H54 (cell line): ENCODE measurements around the gene ARHGAP23.

Experiments used
- DNase-seq: peaks from one replicate; pipeline ENCODE4 v3.0.0; 2011; ENCODE audit warnings: low spot score, mixed read lengths; ENCODE audit not compliant: insufficient read length
- FAIRE-seq: peaks from 3 replicates; lab custom pipeline; 2011; peaks lifted over from hg19 to GRCh38; lab: Jason Lieb, UNC
- POLR2A ChIP-seq: IDR thresholded peaks from 2 replicates; pipeline ENCODE4 v1.6.1; 2011; ENCODE audit warnings: low read depth, mild to moderate bottlenecking, low read length

Gene ARHGAP23

DNA sequence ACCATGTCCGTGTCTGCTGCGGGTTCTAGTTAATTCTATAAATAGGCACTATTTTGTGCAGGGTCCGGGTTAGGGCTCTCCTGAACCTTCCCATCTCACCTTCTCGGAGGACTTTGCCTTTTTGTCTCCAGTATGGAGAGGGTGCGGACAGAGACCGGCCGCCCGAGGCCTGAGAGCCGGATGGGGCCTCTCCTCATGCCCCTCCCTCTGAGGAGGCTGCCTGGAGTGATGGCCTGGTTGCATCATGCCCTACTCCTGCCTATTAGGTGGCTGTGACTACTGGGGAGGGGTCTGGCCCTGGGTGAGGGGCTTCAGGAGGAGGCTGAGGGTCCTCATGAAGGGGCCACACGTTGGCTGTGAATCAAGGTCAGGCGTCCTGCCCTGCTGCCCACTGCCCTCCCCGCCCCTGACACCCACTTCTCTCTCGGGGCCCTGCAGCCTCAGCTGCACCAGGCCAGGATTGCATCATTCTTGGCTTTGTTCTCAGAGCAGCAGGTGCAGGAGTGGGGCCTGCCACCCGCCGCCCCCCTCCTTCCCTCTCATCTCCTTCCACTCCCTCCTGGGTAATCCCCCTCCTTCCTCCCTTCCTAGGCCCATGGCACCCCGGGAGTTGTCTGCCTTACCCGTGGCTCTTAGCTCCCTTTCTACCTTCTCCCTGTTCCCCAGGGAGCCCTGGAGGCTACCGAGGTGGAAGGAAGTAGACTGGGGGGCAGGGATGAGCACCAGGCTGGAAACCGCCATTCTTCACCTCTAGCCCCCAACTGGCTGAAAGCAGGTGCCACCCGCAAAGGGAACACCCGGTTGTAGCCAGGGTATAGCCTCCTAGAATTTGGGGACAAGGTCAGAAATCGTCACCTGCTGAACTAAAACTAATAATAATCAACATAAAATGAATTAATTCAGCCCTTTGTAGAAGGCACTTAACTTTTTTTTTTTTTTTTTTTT lies 12.7 kb upstream of the ARHGAP23 start:
- DNase-seq (peak; percentile 74), FAIRE-seq (no peak)
- no peak for TF ChIP-seq POLR2A

DNA sequence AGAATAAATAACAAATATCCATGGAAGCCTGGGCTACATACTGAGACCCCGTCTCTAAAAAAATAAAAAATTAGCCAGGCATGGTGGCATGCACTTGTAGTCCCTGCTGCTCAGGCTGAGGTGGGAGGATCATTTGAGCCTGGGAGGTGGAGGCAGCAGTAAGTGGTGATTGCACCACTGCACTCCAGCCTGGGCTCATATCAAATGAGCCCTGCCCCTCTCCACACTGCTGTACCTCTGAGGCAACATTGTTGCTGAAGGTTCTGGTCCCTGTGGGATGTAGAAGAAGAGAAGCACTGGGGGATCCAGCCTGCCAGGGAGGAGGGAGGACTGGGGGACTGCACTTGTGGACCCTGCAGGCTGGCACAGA lies 11.4 kb upstream of the ARHGAP23 start:
- TF ChIP-seq POLR2A: no peak
- DNase-seq (no peak), FAIRE-seq (no peak)

DNA sequence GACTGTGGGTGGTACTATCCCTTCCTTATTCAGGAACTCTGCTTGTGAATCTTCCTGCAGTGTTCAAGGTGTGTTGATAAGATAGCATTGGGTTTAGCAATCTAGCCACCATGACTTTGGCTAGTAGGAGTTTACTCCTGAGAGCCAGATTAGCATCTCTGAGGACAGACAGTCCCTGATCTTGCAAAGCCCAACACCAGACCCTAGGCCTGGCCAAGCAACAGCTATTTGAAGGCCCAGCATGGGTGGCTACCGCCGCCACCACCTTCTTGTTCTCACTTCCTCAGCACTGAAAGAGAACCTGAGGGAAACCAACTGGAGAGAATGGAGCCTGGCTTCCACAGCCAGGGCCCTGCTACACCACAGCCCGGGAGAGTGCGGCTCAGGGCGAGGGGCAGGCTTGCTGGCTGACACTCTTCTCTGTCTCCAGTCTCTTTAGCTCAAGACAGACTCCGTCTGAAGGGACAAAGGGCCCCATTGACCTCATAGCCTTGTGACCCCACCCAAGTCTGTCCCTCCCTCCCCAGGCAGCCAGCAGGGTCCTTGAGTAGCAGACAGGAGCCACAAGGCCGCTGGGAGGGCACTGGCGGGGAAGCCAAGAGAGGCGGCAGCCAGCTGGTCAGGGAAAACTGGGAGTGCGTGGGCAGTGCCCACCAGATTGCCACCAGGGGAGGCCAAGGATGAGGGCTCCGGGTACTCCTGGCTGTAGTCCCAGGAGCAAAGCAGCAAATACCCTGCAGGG lies 10.9 kb upstream of the ARHGAP23 start:
- peak; percentile 26 for DNase-seq
- FAIRE-seq: no peak
- no peak for TF ChIP-seq POLR2A

DNA sequence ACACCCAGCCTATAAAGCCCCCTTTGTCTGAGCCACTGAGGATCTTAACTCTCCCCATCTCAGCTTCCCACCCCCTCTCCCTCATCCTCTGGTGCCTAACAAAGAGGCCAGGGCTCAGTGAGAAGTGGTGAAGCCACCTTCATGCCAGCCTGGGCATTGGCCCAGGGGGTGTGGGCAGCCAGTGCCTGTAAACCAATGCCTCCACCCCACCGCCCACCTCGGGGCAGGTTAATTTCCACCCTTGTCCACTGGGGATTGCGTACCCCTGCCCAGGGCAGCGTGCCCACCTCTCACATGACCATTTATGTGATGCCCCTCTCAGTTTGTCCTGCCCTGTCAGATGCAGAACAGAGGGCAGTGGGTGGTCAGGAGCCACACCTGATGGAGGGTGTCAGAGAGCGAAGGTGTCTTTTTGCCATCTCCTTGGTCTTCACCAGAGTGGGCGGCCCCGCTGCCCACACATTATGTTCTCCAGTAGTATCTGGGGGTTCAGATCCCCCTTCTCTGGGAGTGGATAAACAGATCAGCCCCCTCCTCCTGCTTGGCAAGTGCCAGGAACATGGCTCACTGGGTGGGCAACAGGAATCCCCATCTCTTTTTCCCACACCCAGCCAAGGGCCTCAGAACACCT lies 10.1 kb upstream of the ARHGAP23 start:
- TF ChIP-seq POLR2A: no peak
- no peak for DNase-seq
- FAIRE-seq: no peak

DNA sequence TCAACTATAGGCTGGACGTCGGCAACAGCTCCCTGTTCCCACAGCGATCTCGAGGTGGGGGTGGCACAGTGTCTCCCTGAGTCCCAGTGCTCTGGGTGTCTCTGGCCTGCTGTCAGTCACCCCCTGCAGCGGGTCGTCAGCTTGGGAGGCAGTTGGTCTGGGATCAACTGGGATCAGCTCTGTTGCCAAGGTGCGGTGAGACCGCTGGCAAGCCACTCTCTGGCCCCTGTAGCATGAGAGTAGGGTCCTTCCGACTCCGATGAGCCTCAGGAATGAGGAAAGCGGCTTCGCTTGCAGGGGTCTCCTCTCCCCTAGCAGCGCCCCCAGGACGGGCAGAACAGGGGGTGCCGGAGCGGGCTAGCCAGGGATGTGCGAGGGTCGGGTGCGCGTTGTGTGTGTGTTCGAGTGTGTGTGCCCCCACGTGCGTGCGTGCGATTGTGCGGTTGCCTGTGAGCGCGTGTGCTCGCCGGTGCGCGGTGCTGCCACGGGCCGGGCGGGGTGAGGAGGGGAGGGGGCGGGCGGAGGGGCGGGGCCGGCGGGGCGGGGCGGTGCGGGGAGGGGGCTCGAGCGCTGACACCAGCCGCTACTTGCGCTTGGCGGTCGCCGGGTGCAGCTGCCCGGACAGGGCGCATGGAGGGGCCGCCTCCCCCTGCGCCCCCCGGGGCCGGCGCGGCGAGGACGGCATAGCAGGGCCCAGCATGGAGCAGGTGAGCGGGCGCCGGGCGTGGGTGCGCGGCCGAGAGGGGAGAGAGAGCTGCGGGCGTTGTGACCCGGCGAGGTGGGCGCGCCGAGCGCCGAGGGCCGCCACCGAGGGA lies 9.4 kb upstream of the ARHGAP23 start:
- no peak for TF ChIP-seq POLR2A
- no peak for FAIRE-seq
- DNase-seq: no peak

DNA sequence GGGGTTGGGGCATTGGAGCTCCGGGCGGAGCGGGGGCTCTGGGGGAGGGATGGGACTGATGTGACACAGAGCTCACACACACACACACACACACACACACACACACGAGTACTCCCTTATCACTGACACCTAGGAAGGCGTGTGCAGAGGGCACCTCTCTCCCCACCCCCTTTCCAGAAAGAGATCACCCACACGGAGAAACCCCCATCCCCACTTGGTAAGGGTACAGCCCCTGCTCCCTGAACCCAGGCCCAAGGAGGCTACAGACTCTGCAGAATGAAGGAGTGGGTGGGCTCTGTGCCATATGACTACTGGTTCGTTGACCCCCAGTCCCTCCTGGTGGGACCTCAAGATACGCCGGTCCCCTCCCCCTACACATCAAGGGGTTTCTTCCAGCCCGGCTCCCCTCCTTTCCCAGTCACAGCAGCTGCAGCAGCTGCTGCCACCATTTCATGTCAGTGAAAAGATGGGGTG lies 8.7 kb upstream of the ARHGAP23 start:
- FAIRE-seq: no peak

DNA sequence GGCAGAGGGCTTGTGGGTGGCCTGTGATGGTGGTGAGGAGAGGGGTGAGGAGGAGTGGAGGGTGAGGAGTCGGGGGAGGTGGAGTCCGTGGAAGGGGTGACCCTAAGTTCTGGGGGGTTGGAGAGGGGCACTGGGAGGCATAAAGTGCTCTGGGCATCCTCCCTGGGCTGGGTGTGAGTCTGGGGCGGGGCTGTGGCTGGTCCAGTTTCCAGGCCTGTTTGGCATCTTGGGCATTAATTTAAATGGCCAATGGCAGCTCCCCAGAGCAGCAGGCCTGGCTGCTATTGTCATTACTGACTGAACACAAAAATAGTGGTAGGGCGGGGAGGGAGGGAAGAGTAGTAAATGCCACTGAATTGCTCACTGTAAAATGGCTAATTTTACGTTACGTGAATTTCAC lies 7.7 kb upstream of the ARHGAP23 start:
- TF ChIP-seq POLR2A: no peak
- FAIRE-seq (no peak), DNase-seq (no peak)

More for the DNA sequence above, 8.7 kb upstream of the ARHGAP23 start:
- no peak for DNase-seq
- no peak for TF ChIP-seq POLR2A

DNA sequence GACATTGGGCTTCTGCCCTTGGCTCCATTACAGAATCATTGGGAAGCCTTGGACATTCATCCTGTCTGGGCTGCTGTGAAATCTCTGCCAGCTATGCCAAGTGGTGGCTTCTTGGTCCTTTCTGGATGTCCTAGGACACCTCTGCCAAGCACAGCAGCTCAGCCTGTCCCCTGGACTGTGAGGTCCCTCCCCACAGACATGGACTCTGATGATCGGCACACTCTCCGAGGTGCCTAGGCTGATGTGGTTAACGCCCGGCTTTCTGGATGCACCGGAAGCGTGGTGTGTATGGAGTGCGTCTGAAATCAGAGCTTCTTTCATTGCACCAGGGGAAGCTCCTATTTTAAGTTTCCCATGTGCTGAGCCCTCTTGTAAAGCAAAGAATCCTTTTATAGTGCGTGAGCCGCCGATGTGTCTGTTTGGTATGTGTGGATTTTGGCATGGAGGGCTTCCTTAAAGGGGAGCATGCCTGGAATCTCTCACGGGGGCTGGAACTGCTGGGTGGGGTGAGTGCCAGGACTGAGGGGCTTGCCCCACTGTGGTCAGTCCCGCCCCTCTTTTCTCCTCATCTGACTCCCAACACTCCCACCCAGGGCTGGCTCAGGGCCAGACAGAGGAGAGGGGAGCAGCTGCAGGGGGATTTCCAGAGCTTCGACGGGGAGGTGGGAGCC lies 7.0 kb upstream of the ARHGAP23 start:
- no peak for TF ChIP-seq POLR2A
- FAIRE-seq (no peak), DNase-seq (no peak)

DNA sequence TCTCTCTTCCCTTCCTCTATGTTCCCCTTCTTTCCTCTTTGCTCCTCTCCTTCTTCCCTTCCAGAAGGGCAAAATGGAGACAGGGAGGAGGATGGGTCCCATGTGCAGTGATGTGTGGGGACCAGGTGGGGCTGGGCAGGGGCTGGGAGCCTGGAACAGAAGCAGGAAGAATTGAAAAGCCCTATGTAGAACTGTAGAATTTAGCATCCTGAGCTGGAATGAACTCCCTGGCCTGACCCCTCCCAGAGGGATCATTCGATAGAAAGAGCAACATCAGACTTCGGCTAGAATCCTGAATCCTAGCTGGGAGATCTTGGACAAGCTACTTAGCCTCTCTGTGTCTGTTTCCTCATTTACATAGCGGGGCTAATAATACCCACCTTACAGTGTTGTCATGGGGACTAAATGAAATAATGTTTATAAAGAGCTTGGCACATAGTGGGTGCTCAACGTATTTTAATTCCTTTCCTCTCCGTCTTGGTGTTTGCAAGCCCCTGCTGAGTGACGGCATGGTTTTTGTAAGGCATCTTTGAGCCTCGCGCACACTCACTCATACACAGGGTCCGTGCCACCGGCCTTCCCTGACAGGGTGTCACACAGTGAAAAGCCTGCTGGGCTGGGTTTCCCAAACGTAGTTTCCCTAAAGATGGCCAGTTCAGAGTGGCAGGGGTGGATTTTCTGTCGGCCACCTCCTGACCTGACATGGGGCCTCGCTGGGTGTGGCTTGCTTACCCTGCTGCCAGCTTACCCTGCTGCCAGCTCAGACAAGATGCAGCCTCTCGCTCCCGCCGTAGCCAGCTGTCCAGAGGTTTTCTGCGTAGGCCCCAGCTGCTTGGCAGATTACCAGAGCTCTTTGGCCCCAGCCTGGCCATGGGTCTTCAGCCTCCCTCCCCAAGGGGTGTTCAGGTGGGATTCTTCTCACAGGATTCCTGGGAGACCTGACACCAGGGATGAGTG lies 6.1 kb upstream of the ARHGAP23 start:
- TF ChIP-seq POLR2A: no peak
- DNase-seq: no peak
- no peak for FAIRE-seq

DNA sequence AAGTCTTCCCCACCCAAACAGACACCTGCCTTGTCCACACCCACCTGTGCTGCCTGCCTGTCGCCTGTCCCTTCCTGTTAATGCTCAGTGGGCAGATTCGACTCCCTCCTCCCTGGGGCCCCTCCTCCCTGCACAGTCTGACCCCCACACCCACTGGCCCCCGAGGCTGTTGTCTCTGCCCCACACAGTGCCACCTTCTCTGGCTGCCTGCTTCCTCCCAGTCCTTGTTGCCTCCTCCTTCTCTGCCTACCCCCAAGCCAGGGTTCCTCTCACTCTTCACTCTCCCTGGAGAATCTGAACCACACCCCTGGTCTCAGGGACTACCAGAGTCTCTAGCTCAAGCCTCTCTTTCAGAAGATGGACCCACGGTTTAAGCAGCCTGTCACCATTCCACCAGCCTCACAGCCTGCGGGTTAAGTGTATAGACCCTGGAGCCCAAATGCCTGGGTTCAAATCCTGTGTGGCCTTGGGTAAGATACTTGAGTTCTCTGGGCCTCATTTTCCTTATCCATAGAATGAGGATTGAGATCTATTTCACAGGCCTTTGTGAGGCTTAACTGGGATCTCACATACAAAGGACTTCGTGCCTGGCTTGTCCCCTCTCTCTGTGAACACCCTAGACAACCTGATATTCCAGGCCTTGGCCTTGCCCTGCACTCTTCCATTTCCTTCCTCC lies 3.8 kb upstream of the ARHGAP23 start:
- FAIRE-seq: no peak
- DNase-seq: no peak
- TF ChIP-seq POLR2A: no peak

DNA sequence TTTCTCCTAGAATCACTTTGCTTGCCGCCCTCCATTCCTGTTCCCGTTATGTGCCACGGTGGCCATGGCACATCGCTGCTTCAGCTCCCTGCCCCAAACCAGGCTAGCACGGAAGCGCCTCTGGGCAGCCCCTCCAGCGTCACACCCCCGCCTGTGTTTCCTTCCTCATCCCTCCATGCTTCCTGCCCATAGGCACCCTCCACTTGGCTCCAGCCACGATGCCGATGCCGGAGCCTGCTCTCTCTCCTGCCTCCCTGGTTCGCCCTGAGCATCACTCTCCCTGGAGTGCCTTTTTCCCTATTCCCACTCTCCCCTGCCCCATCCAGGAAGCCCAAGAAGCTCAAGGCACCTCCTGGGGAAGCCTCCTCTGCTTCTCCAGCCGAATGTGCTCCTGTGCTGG lies 3.2 kb upstream of the ARHGAP23 start:
- no peak for TF ChIP-seq POLR2A
- DNase-seq: no peak
- no peak for FAIRE-seq
